HEK293T (cell line): ENCODE results near the gene SOX15.

Experiments
- BHLHE40 ChIP-seq: fragments of 450-650 bp; IDR thresholded peaks from 2 replicates; pipeline ENCODE4 v1.6.1; 2016; ENCODE audit warnings: mild to moderate bottlenecking, moderate library complexity, borderline replicate concordance
- CTBP1 ChIP-seq: fragments of 450-650 bp; IDR thresholded peaks from 2 replicates; pipeline ENCODE4 v1.6.1; 2016; ENCODE audit warnings: borderline replicate concordance
- ELF4 ChIP-seq: fragments of 450-650 bp; IDR thresholded peaks from 2 replicates; pipeline ENCODE4 v1.6.1; 2017; ENCODE audit warnings: antibody characterized with exemption
- FOXA1 ChIP-seq: fragments of 450-650 bp; IDR thresholded peaks from 2 replicates; pipeline ENCODE4 v1.6.1; 2016; ENCODE audit warnings: mild to moderate bottlenecking
- FOXK2 ChIP-seq: fragments of 450-650 bp; IDR thresholded peaks from 2 replicates; pipeline ENCODE4 v1.6.1; 2016; ENCODE audit warnings: mild to moderate bottlenecking
- FOXM1 ChIP-seq: fragments of 450-650 bp; IDR thresholded peaks from 2 replicates; pipeline ENCODE4 v1.6.1; 2017; ENCODE audit warnings: mild to moderate bottlenecking, borderline replicate concordance
- HDGF ChIP-seq: fragments of 450-650 bp; IDR thresholded peaks from 2 replicates; pipeline ENCODE4 v1.6.1; 2017; ENCODE audit warnings: antibody characterized with exemption, borderline replicate concordance
- L3MBTL2 ChIP-seq: fragments of 450-650 bp; conservative IDR thresholded peaks from 2 replicates; pipeline ENCODE4 v1.6.1; 2016; ENCODE audit warnings: mild to moderate bottlenecking
- SP1 ChIP-seq: fragments of 450-650 bp; IDR thresholded peaks from 2 replicates; pipeline ENCODE4 v1.6.1; 2017
- SUZ12 ChIP-seq: fragments of 450-650 bp; IDR thresholded peaks from 2 replicates; pipeline ENCODE4 v1.6.1; 2016; ENCODE audit warnings: mild to moderate bottlenecking
- TARDBP ChIP-seq: fragments of 450-650 bp; IDR thresholded peaks from 2 replicates; pipeline ENCODE4 v1.6.1; 2016
- TF ChIP-seq, protein P1 (sequence below): fragments of 450-650 bp; IDR thresholded peaks from 2 replicates; pipeline ENCODE4 v1.6.1; 2016

DNA sequence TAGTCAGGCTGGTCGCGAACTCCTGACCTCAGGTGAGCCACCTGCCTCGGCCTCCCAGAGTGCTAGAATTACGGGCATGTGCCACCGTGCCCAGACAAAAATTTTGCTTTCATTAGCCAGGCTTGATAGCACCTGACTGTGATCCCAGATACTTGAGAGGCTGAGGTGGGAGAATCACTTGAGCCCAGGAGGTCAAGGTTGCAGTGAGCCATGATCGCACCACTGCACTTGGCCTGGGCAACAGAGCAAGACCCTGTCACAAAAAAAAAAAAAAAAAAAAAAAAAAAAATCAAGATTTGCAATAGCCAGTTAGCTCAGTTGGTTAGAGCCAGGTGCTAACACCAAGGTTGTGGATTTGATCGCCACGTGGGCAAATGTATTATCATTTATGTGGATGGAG lies 30.9 kb upstream of the SOX15 start:
- TF ChIP-seq ELF4 (no peak), SP1 (no peak), FOXA1 (no peak), CTBP1 (no peak), FOXM1 (no peak), TARDBP (no peak), SUZ12 (no peak), L3MBTL2 (no peak), BHLHE40 (no peak), HDGF (no peak), FOXK2 (no peak)
- TF ChIP-seq, protein P1, sequence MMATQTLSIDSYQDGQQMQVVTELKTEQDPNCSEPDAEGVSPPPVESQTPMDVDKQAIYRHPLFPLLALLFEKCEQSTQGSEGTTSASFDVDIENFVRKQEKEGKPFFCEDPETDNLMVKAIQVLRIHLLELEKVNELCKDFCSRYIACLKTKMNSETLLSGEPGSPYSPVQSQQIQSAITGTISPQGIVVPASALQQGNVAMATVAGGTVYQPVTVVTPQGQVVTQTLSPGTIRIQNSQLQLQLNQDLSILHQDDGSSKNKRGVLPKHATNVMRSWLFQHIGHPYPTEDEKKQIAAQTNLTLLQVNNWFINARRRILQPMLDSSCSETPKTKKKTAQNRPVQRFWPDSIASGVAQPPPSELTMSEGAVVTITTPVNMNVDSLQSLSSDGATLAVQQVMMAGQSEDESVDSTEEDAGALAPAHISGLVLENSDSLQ = no peak
